ENCODE measurements around the gene CREB3L1. TPM values are rescaled to one million over a fixed set of nuclear protein-coding genes. Genes with fewer than 3 reads are reported as not detected.

Gene CREB3L1
- total and polyA plus RNA-seq, 2 of the 13 experiments (the other 11 are each of a cell fraction or from before 2014, with no cell fraction given), result not detected

DNA sequence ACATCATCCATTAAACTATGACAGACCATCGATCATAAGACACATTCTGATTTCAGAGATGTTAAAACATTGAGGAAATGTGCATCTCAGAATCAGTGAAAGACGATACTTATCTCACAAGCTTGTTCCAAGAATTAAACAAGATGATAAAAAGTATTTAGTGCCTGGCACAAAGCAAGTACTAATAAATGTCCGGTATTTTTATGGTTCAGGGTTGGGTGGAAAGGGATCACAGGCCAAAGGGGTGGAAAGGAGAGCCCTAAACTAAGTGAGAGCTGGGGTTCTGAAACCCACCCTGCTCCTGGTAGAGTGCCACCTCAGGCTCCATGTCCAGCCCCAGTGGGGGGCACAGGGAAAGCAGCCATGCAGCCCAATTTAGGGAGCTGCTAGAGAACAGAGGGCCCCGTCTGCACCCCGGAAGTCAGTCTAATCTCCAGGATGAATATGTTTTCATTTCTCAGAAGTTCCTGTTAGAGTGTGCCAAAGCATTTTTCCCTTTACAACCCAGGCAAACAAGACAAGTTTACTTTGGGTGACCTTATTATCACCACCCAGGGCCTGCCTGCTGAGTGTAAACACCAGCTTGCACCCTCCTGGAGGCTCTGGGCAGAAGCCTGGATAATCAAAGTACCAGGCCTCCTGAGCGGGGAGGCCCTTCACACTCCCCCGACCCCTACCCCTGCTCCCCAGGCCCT lies 3.8 kb upstream of the CREB3L1 start (continued):
- TF ChIP-seq, protein P1, sequence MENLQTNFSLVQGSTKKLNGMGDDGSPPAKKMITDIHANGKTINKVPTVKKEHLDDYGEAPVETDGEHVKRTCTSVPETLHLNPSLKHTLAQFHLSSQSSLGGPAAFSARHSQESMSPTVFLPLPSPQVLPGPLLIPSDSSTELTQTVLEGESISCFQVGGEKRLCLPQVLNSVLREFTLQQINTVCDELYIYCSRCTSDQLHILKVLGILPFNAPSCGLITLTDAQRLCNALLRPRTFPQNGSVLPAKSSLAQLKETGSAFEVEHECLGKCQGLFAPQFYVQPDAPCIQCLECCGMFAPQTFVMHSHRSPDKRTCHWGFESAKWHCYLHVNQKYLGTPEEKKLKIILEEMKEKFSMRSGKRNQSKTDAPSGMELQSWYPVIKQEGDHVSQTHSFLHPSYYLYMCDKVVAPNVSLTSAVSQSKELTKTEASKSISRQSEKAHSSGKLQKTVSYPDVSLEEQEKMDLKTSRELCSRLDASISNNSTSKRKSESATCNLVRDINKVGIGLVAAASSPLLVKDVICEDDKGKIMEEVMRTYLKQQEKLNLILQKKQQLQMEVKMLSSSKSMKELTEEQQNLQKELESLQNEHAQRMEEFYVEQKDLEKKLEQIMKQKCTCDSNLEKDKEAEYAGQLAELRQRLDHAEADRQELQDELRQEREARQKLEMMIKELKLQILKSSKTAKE (CRISPR knock-in tag; IDR thresholded peaks at IDR 0.05; ENCODE audit: borderline replicate concordance), result peak; percentile 72
- TF ChIP-seq SP140L (CRISPR knock-in tag; IDR thresholded peaks at IDR 0.05; ENCODE audit: borderline replicate concordance), result no peak
- peak; percentile 100 for TF ChIP-seq HHEX (CRISPR knock-in tag; IDR thresholded peaks at IDR 0.05)
- no peak for TF ChIP-seq KDM1A (CRISPR knock-in tag; IDR thresholded peaks at IDR 0.05)
- no peak for TF ChIP-seq ZNF430 (CRISPR knock-in tag; IDR thresholded peaks at IDR 0.05)
- TF ChIP-seq, protein P2, sequence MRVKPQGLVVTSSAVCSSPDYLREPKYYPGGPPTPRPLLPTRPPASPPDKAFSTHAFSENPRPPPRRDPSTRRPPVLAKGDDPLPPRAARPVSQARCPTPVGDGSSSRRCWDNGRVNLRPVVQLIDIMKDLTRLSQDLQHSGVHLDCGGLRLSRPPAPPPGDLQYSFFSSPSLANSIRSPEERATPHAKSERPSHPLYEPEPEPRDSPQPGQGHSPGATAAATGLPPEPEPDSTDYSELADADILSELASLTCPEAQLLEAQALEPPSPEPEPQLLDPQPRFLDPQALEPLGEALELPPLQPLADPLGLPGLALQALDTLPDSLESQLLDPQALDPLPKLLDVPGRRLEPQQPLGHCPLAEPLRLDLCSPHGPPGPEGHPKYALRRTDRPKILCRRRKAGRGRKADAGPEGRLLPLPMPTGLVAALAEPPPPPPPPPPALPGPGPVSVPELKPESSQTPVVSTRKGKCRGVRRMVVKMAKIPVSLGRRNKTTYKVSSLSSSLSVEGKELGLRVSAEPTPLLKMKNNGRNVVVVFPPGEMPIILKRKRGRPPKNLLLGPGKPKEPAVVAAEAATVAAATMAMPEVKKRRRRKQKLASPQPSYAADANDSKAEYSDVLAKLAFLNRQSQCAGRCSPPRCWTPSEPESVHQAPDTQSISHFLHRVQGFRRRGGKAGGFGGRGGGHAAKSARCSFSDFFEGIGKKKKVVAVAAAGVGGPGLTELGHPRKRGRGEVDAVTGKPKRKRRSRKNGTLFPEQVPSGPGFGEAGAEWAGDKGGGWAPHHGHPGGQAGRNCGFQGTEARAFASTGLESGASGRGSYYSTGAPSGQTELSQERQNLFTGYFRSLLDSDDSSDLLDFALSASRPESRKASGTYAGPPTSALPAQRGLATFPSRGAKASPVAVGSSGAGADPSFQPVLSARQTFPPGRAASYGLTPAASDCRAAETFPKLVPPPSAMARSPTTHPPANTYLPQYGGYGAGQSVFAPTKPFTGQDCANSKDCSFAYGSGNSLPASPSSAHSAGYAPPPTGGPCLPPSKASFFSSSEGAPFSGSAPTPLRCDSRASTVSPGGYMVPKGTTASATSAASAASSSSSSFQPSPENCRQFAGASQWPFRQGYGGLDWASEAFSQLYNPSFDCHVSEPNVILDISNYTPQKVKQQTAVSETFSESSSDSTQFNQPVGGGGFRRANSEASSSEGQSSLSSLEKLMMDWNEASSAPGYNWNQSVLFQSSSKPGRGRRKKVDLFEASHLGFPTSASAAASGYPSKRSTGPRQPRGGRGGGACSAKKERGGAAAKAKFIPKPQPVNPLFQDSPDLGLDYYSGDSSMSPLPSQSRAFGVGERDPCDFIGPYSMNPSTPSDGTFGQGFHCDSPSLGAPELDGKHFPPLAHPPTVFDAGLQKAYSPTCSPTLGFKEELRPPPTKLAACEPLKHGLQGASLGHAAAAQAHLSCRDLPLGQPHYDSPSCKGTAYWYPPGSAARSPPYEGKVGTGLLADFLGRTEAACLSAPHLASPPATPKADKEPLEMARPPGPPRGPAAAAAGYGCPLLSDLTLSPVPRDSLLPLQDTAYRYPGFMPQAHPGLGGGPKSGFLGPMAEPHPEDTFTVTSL (CRISPR knock-in tag; IDR thresholded peaks at IDR 0.05; ENCODE audit: borderline replicate concordance), result peak; percentile 75; the same call in 1 of the 2 replicates
- TF ChIP-seq NAIF1 (CRISPR knock-in tag; IDR thresholded peaks at IDR 0.05; ENCODE audit: borderline replicate concordance), result no peak
- TF ChIP-seq TOE1 (CRISPR knock-in tag; IDR thresholded peaks at IDR 0.05), result no peak
- TF ChIP-seq, protein P3, sequence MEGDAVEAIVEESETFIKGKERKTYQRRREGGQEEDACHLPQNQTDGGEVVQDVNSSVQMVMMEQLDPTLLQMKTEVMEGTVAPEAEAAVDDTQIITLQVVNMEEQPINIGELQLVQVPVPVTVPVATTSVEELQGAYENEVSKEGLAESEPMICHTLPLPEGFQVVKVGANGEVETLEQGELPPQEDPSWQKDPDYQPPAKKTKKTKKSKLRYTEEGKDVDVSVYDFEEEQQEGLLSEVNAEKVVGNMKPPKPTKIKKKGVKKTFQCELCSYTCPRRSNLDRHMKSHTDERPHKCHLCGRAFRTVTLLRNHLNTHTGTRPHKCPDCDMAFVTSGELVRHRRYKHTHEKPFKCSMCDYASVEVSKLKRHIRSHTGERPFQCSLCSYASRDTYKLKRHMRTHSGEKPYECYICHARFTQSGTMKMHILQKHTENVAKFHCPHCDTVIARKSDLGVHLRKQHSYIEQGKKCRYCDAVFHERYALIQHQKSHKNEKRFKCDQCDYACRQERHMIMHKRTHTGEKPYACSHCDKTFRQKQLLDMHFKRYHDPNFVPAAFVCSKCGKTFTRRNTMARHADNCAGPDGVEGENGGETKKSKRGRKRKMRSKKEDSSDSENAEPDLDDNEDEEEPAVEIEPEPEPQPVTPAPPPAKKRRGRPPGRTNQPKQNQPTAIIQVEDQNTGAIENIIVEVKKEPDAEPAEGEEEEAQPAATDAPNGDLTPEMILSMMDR (CRISPR knock-in tag; IDR thresholded peaks at IDR 0.05), result no peak
- TF ChIP-seq, protein P4, sequence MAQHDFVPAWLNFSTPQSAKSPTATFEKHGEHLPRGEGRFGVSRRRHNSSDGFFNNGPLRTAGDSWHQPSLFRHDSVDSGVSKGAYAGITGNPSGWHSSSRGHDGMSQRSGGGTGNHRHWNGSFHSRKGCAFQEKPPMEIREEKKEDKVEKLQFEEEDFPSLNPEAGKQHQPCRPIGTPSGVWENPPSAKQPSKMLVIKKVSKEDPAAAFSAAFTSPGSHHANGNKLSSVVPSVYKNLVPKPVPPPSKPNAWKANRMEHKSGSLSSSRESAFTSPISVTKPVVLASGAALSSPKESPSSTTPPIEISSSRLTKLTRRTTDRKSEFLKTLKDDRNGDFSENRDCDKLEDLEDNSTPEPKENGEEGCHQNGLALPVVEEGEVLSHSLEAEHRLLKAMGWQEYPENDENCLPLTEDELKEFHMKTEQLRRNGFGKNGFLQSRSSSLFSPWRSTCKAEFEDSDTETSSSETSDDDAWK (CRISPR knock-in tag; IDR thresholded peaks at IDR 0.05), result no peak
- TF ChIP-seq ASH2L (IDR thresholded peaks at IDR 0.05; ENCODE audit: insufficient read length, low read depth, low read length), result no peak
- TF ChIP-seq, protein P5, sequence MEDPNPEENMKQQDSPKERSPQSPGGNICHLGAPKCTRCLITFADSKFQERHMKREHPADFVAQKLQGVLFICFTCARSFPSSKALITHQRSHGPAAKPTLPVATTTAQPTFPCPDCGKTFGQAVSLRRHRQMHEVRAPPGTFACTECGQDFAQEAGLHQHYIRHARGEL (CRISPR knock-in tag; IDR thresholded peaks at IDR 0.05), result no peak
